NCI-H1417 treated with DMSO at 0.1 percent for 48 hours (cell line): Measurements from ENCODE around the gene AGXT.

Experiments used
- DNase-seq: peaks from one replicate; lab custom pipeline; 2025; lab: John Stamatoyannopoulos, UW

AGXT gene

GRCh38 chr2:240927390-240927781 is 58.8 kb downstream of the AGXT start:
- no peak for DNase-seq

GRCh38 chr2:240928476-240929363 is 60.1 kb downstream of the AGXT start:
- no peak for DNase-seq

- DNase-seq: no peak
Observed at GRCh38 chr2:240929364-240930095, 60.9 kb downstream of the AGXT start.
